ENCODE results near the gene MCOLN1.

MCOLN1 gene

DNA sequence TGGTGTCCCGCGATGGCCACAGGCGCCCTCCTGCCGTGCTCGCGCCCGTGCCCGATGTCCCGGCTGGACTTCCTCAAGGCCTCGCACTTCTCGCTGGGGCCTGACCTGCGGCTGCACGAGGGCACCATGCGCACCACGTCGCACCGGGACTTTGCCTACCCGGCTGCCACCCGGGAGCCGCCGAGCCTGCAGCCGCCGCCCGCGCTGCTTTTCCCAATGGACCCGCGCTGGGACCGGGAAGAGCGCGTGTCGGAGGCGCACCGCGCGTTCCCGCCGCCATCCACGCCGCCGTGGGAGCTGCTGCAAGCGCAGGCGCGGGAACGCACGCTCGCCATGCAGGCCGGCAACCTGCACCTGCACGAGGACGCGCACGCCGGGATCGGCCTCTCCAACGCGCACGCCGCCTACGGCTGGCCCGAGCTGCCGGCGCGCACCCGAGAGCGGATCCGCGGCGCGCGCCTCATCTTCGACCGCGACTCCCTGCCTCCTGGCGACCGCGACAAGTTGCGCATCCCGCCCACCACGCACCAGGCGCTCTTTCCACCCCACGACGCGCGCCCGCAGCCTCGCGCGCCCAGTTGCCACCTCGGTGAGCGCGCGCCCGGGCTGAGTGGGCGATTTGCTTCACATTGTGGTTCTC is 21.5 kb upstream of the MCOLN1 start:
- in situ Hi-C loops (cut with MboI; ENCODE audit: low sequenced_read_pairs) = no loop called here

DNA sequence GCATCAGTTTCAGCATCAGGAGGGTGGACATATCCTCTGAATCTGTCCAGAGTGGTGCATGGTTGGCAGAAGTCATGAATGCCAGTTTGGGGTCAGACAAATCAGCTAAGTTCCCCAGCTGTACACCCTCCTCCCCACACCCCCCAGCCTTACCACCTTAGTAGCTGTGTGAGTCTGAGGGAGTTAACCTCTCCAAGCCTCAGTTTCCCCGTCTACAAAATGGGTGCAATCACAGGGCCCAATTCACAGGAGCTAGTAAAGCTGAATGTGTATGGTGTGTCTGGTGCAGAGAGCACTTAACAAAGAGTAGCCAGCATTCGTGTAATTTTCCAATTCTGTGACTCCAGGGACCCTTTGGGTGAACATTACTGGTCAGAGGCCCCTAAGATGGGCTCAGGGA is 19.9 kb upstream of the MCOLN1 start:
- in situ Hi-C loops (cut with MboI; ENCODE audit: low sequenced_read_pairs) = no loop called here

DNA sequence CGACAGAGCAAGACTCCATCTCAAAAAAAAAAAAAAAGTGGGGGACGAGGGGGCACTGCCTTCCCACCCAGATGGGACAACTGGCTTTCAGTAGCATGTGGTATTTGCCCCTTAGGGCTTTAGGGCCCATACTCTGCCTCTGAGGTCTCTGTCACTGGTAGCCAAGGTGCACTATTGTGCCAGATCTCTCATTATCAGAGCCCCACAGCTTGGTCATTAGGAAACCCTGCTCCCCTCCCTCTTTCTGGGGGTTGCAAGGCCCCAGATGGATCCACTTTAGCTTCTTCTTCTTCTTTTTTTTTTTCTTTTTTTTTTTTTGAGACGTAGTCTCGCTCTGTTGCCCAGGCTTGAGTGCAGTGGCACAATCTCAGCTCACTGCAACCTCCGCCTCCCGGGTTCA is 17.7 kb upstream of the MCOLN1 start:
- in situ Hi-C loops (cut with MboI; ENCODE audit: low sequenced_read_pairs) = no loop called here

DNA sequence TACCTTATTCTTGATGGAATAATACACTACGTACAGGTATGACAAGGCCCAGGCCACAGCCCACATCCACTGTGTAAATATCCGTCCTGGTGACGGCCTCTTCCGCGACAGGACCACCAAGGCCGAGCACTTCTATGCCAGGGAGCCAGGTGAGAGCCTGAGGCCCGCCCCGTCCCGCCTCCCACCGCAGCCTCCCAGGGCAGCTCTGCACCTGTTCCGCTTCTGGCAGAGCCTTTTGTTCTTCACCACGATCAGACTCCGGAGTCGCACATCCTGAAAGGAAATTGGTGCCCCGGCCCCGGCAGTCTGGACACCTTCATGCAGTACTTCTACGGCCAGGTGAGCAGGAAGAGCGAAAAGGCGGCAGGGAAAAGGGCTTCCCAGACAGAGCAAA is 17.1 kb upstream of the MCOLN1 start:
- in situ Hi-C loops (cut with MboI; ENCODE audit: low sequenced_read_pairs) = no loop called here

DNA sequence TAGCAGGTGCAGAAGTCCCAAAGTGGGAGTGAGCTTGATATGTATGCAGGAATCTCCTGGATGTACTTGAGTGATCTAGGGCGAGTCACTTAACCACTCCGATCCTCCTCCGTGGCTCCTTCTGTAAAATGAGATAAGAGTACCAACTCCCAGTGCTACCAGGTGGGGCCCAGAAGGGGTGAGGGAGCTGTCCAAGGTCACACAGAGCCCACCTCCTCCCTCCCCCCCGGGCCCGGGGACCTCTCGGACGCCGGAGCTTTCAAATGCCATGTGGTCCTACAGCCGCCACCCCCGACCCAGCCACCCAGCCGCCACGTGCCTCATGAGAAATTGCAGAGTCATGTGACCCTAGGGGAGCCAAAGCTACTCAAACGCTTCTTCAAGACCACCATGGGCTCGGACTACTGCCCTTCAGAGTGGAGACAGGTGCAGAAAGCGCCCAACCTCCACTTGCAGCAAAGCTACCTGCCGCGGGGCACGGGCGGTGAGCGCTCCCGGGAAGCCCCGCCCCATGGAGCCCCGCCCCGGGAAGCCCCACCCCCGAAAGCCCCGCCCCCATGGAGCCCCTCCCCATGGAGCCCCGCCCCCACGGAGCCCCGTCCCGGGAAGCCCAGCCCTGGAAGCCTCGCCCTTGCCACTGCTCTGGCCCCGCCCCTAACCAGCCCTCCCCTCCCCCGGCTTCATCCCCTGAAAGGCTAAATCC is 16.6 kb upstream of the MCOLN1 start:
- in situ Hi-C loops (cut with MboI; ENCODE audit: low sequenced_read_pairs) = no loop called here

DNA sequence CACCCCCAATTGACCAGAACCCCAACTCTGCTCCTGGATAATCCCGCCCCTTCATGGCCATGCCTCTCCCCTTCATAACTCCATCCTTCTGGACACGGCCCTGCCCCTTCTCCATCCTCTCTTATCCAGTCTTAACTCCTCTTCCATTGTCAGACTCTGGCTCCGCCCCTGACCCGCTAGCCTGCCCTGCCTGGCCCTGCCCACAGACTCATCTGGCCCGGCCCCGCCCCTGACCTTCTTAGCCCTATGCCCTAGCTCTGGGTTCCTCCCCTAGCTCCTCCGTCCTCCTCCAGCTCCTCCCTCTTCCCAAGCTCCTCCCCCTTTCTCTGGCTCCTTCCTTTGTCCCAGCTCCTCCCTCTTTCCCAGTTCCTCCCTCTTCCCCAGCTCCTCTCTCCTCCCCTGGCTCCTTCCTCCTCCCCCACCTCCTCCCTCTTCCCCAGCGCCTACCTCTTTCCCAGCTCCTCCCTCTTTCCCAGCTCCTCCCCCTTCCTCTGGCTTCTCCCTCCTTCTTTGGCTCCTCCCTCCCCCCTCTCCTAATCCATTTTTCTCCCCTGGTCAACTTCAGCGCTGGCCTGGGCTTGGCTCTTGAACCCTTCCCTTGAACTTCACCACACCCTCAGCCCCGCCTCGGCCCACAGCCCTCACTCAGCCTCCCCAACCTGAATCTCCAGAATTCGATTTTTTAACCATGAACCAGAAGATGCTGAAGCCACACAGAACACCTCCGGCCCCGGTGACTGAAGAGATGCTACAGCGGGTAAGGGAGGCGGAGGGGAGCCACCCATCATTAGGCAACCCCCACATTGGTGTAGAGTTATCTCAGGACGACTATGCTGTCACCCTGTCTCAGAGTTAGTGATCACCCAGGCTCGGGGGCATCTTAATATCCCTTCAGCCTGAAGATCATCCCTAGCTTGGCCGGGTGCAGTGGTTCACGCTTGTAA is 15.8 kb upstream of the MCOLN1 start:
- in situ Hi-C loops (cut with MboI; ENCODE audit: low sequenced_read_pairs) = no loop called here

DNA sequence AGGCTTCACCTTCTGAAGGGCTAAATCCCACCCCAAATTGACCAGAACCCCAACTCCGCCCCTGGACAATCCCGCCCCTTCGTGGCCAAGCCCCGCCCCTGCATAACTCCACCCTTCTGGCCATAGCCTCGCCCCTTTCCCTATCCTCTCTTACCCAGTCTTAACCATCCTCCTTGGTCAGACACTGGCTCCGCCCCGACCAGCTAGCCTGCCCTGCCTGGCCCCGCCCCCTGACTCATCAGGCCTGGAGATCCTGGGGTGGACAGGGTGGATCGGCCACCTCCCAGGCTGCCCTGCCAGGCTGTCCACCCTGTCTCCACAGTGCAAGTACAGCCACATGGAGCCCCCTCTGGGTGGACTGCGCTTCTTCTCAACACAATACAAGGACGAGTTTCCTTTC is 14.5 kb upstream of the MCOLN1 start:
- in situ Hi-C loops (cut with MboI; ENCODE audit: low sequenced_read_pairs) = no loop called here

DNA sequence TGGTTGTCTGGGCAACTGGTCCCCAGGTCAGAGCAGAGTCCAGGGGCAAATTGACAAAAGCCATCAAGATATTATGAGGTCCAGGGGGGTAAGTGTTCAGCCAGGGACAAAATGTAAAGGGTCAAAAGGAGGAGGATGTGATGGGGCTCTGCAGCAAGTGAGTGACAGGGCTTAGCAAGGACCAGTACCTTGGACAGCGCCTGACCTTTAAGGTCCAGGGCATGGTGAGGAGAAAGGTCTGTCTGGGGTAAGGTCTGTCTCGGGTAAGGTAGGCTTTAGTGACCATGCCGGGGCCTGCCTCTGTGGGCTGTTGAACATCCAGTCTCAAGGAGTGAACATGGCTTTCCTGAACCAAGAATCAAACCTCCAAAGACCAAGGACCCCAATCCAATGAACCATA is 12.8 kb upstream of the MCOLN1 start:
- in situ Hi-C loops (cut with MboI; ENCODE audit: low sequenced_read_pairs) = no loop called here

DNA sequence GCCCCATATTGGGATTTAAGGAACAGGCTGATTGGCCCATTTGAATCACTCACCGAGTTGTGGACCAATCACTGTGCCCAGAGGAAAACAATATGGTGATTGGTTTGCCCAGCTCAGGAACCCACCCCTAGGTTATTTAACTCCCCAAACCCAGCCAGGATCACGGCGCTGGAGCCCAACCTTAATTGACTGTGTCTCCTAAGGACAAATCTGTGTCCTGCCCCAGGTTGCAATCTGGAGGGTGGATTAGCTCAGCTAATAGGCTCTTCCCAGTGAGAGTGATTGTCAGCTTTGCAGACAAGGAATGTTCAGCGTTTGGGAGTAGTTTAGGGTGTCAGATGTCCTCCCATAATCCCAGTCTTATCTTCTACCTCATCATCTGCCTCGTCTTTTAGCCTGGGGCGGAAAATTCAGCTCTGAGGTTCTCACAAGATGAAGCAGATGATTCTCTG is 10.0 kb upstream of the MCOLN1 start:
- in situ Hi-C loops (cut with MboI; ENCODE audit: low sequenced_read_pairs) = no loop called here

DNA sequence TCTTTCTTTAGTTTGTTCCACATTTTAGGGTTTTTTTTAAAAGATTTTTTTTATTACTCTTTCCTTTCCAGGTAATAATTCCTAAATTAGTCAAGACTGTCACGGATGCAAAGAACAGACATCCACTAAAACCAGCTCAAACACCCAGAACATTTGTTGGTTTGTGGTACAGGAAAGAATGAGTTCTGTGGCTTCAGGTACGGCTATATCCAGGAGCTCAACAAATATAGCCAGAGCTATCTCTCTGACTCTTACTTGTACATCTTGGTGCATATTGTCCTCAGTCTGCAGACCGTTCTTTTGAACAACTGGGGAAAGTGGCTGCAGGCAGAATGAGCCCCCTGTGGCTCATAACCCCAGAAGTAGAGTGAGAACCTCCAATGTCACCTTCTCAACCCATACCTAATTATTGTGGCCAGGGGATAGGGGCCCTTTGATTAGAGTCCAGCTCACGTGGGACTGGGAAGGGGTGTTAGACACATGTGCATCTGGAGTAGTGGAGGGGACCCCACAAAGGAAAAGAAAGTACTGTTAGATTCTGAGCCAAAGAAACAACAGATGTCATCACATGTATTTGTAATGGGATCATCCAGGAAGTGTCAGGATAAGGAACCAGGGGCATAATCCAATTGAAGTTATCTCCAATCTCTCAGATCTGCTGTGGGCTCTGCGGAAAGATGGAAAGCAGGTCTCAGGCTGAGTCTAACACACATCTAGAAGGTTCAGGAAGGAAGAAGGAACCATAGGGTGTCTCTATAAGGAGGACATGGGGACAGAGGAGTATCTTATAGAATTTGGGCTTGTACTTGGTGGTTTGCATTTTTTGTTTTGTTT is 8.4 kb upstream of the MCOLN1 start:
- in situ Hi-C loops (cut with MboI; ENCODE audit: low sequenced_read_pairs) = no loop called here

DNA sequence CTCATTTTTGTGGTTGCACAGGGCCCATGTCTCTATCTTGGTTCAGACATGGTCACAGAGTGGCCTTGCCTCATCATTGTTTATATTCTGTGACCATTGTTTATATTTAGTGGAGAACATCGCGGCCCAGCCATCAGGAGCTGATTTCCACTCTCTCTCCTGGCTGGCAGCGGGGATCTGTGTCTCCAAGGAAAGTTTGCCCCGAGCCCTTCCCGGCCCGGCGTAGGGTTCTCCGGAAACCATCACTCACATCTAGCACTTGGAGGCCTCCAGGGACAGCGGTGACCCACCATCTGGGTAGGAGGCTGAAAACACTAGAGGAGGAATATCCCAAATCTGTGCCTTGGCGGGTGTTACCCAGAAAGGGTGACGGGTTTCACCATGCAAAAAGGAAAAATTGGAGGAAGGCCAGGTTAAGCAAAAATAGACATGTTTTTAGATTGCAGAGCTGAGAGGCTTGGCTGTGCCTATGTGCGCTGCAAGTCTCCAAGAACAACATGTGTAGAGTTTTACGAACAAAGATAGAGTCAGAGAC is 7.2 kb upstream of the MCOLN1 start:
- in situ Hi-C loops (cut with MboI; ENCODE audit: low sequenced_read_pairs) = no loop called here

DNA sequence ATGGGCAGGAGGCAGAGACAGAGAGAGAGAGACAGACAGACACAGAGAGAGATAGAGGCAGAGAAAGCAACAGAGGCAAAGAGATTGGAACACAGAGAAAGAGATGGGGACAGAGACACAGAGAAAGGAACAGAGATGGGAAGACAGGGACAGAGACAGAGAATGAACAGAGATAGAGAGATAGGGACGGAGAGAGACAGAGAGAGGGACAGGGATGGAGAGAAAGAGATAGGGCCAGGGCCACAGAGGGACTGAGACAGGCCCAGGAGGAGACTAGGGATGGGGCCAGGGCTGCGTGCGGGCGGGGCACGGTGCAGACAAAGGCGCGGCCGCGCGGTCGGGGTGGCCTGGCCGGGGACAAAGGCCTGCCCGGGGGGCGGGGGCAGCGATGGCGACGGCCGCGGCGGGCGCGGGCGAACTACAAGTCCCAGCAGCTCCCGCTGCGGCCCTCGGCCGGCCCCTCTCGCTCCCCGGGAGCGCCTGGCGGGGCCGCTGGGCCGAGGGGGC is 6.7 kb upstream of the MCOLN1 start, which contains the start of gene ZNF358:
Gene ZNF358, plus strand, starts transcription at position 459 of the 507 bp plus-strand sequence. CDS start 3,140 bp downstream, outside the sequence.
- in situ Hi-C loops (cut with MboI; ENCODE audit: low sequenced_read_pairs) = no loop called here

DNA sequence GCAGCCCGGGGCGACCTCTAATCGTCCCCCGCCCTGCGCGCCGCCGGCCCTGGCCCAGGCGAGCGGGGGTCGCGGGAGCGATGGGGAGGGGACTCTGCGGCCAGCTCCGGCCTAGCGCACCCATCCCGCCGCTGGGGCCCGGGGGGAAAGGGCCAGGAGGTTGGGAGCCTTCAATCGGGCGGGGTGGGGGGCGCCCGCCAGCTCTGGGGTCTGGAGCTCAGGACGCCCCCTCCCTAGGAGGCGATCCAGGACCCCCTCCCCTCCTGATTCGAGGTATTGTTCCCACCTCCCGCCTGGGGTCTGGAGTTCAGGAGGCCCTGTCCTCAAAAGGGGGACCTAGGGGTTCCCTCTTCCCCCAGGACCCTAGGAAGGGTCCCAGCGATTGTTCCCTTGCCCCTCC is 6.1 kb upstream of the MCOLN1 start:
- in situ Hi-C loops (cut with MboI; ENCODE audit: low sequenced_read_pairs) = no loop called here

DNA sequence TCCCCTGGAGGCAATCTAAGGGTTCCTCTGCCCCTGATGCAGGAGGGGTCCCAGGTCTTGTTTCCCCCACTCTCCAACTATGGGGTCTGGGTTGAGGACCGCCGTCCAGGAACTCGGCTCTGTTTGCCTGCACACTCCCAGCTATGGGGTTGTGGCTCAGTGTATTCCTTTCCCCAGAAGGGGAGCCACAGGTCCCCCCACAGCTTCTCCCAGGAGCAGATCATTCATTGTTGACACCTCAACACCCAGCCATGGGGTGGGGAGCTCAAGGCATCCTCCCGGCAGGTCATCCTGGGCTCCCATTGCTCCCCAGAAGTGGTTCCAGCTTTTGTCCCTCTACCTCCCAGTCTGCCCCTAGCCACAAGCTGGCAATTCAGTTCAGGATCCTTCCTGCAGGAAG is 5.5 kb upstream of the MCOLN1 start:
- in situ Hi-C loops (cut with MboI; ENCODE audit: low sequenced_read_pairs) = no loop called here

DNA sequence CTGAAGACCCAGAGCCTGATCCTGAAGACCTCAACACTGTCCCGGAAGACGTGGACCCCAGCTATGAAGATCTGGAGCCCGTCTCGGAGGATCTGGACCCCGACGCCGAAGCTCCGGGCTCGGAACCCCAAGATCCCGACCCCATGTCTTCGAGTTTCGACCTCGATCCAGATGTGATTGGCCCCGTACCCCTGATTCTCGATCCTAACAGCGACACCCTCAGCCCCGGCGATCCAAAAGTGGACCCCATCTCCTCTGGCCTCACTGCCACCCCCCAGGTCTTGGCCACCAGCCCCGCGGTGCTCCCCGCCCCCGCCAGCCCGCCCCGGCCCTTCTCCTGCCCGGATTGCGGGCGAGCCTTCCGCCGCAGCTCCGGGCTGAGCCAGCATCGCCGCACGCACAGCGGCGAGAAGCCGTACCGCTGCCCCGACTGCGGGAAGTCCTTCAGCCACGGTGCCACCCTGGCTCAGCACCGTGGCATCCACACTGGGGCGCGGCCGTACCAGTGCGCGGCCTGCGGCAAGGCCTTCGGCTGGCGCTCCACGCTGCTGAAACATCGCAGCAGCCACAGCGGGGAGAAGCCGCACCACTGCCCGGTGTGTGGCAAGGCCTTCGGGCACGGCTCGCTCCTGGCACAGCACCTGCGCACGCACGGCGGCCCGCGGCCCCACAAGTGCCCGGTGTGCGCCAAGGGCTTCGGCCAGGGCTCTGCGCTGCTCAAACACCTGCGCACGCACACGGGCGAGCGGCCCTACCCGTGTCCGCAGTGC is 2.9 kb upstream of the MCOLN1 start:
- in situ Hi-C loops (cut with MboI; ENCODE audit: low sequenced_read_pairs) = no loop called here

DNA sequence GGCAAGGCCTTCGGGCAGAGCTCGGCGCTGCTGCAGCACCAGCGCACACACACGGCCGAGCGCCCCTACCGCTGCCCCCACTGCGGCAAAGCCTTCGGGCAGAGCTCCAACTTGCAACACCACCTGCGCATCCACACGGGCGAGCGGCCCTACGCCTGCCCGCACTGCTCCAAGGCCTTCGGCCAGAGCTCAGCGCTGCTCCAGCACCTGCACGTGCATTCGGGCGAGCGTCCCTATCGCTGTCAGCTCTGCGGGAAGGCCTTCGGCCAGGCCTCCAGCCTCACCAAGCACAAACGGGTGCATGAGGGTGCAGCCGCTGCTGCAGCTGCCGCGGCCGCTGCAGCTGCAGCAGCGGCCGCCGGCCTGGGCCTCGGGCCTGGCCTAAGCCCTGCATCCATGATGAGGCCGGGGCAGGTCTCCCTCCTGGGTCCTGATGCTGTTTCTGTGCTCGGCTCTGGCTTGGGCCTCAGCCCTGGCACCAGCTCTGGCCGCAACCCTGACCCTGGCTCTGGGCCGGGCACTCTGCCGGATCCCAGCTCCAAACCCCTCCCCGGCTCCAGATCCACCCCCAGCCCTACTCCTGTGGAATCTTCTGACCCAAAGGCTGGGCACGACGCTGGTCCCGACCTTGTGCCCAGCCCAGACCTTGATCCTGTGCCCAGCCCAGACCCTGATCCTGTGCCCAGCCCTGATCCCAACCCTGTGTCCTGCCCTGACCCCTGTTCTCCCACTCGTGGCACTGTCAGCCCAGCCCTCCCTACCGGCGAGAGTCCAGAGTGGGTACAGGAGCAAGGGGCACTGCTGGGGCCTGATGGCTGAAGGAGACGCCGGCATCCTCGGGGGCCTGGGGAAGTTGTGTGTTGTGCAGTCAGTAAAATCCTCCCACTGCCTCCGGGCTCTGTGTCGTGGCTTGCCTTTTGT is 2.0 kb upstream of the MCOLN1 start:
- in situ Hi-C loops (cut with MboI; ENCODE audit: low sequenced_read_pairs) = no loop called here

DNA sequence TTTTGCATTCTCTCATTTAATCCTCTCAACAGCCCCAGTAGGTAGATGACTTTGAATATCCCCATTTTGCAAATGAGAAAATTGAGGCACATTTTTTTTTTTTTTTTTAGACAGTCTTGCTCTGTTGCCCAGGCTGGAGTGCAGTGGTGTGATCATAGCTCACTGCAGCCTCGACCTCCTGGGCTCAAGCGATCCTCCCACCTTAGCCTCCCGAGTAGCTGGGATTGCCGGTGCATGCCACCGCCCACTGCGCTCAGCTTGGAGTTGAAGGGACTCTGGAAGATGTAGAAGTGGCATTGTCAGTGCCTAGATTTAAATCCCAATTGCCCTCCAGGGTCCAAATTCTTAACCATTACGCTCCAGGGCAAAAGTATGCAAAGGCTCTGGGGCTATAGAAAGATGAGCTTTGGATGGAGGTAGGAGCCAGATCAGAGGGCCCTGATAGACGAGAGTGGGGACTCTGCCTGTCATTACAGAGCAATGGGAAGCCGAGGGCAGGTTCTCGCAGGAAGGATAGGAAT is 813 bp upstream of the MCOLN1 start:
- in situ Hi-C loops (cut with MboI; ENCODE audit: low sequenced_read_pairs) = no loop called here
